NCI-H460 (cell line): Measurements from ENCODE around the gene DACT2. TPM values are rescaled to one million over a fixed set of nuclear protein-coding genes. Genes with fewer than 3 reads are reported as not detected.

Experiments used
- DNase-seq: peaks from one replicate; pipeline ENCODE4 v3.0.0-alpha.2; 2016; ENCODE audit warnings: low read depth; ENCODE audit errors: extremely low read depth
- total RNA-seq: library from RNA; depleted of rRNA; stranded (reverse); fragments of >200 nt; shearing (Covaris generic); gene quantifications from 2 replicates; pipeline ENCODE4 v1.2.3, GENCODE V29; 2014

Gene DACT2
- total RNA-seq, 1 experiment from 2014 or later, result not detected

- no peak for DNase-seq
Measured at GRCh38 chr6:168353041-168353440, 33.5 kb upstream of the DACT2 start.

GRCh38 chr6:168352096-168352495 lies 32.5 kb upstream of the DACT2 start:
- no peak for DNase-seq

- DNase-seq, result no peak
Measured at GRCh38 chr6:168349718-168350210, 30.2 kb upstream of the DACT2 start.

- no peak for DNase-seq
Measured at GRCh38 chr6:168348186-168348585, 28.6 kb upstream of the DACT2 start.

GRCh38 chr6:168347615-168348014 lies 28.0 kb upstream of the DACT2 start:
- DNase-seq, result no peak

GRCh38 chr6:168347053-168347452 lies 27.5 kb upstream of the DACT2 start:
- DNase-seq, result no peak

GRCh38 chr6:168345896-168346754 lies 26.5 kb upstream of the DACT2 start:
- no peak for DNase-seq

- no peak for DNase-seq
Measured at GRCh38 chr6:168345266-168345665, 25.7 kb upstream of the DACT2 start.

GRCh38 chr6:168344338-168344737 lies 24.8 kb upstream of the DACT2 start:
- DNase-seq, result no peak

- no peak for DNase-seq
Measured at GRCh38 chr6:168343239-168344150, 23.9 kb upstream of the DACT2 start.

- DNase-seq, result no peak
Measured at GRCh38 chr6:168342636-168343035, 23.1 kb upstream of the DACT2 start.

GRCh38 chr6:168341280-168341900 lies 21.8 kb upstream of the DACT2 start:
- DNase-seq, result no peak

GRCh38 chr6:168340819-168341218 lies 21.2 kb upstream of the DACT2 start:
- DNase-seq, result no peak

- DNase-seq, result no peak
Measured at GRCh38 chr6:168338777-168339176, 19.2 kb upstream of the DACT2 start.

- no peak for DNase-seq
Measured at GRCh38 chr6:168336967-168337366, 17.4 kb upstream of the DACT2 start.

- no peak for DNase-seq
Measured at GRCh38 chr6:168333989-168334388, 14.4 kb upstream of the DACT2 start.

GRCh38 chr6:168333491-168333890 lies 13.9 kb upstream of the DACT2 start:
- DNase-seq, result no peak

- no peak for DNase-seq
Measured at GRCh38 chr6:168333039-168333438, 13.5 kb upstream of the DACT2 start.

GRCh38 chr6:168332020-168332419 lies 12.4 kb upstream of the DACT2 start:
- no peak for DNase-seq

- DNase-seq, result no peak
Measured at GRCh38 chr6:168331058-168331457, 11.5 kb upstream of the DACT2 start.

- no peak for DNase-seq
Measured at GRCh38 chr6:168330403-168330802, 10.8 kb upstream of the DACT2 start.
